B cell (primary cell): ENCODE results near the gene REEP2. TPM values are rescaled to one million over a fixed set of nuclear protein-coding genes. Genes with fewer than 3 reads are reported as not detected.

ENCODE experiments used
- ATAC-seq: fragments of 200-7000 bp; cut with Tn5 transposase; one replicate; pipeline ENCODE4 v1.10.0; 2021; ENCODE audit warnings: low read depth, mild to moderate bottlenecking, moderate number of reproducible peaks, moderate library complexity
- CTCF ChIA-PET: fragments of 350-600 bp; sonication (Branson Sonifier 250); formaldehyde crosslinking; loops from one replicate; lab custom pipeline; 2021; ENCODE audit warnings: antibody characterized with exemption, inconsistent platforms; lab: Charles Lee
- POLR2A ChIA-PET: fragments of 350-600 bp; sonication (Branson Sonifier 250); formaldehyde crosslinking; loops from one replicate; lab custom pipeline; 2021; ENCODE audit warnings: antibody characterized with exemption; lab: Charles Lee
- DNase-seq: peaks from one replicate; pipeline ENCODE4 v3.0.0; 2013
- H2AFZ ChIP-seq: 2 replicates; pipeline ENCODE4 v1.6.1; 2012; ENCODE audit warnings: mild to moderate bottlenecking, low read depth, low read length; ENCODE audit not compliant: insufficient read depth, poor library complexity, severe bottlenecking
- H3K27ac ChIP-seq, 2 donors: 1 replicate in 1 of 2; 2 replicates in 1 of 2; pipeline ENCODE4 v1.5.1; 2012 to 2013; ENCODE audit warnings: low read length in 2 of 2, mild to moderate bottlenecking in 2 of 2, moderate library complexity in 1 of 2
- H3K27me3 ChIP-seq, 4 experiments: fragments of 200-600 bp in 1 of 4; sonication (generic) in 1 of 4; replicated peaks in 1 of 4; 1 replicate in 2 of 4; 2 replicates in 2 of 4; pipeline versions ENCODE4 v1.6.1 to v1.7.0; 2013 to 2016; ENCODE audit warnings: low read length in 3 of 4, mild to moderate bottlenecking in 2 of 4, mixed read lengths in 1 of 4, moderate library complexity in 1 of 4; ENCODE audit not compliant: insufficient read depth in 4 of 4, control insufficient read depth in 3 of 4; ENCODE audit errors: control extremely low read depth in 1 of 4
- H3K36me3 ChIP-seq, 2 experiments: replicated peaks in 1 of 2; 1 replicate in 1 of 2; 2 replicates in 1 of 2; pipeline versions ENCODE4 v1.6.1 to v1.7.1; 2013; ENCODE audit warnings: low read length in 1 of 2; ENCODE audit not compliant: insufficient read depth in 2 of 2, control insufficient read depth in 1 of 2; ENCODE audit errors: control extremely low read depth in 1 of 2, extremely low read depth in 1 of 2
- H3K4me1 ChIP-seq, 2 donors: fragments of 200-600 bp in 1 of 2; sonication (generic) in 1 of 2; 1 replicate in 1 of 2; 2 replicates in 1 of 2; pipeline versions ENCODE4 v1.5.1 to v1.6.1; 2013 to 2017; ENCODE audit warnings: low read length in 2 of 2; ENCODE audit not compliant: control insufficient read depth in 2 of 2, insufficient read depth in 2 of 2
- H3K4me2 ChIP-seq: replicated peaks from 2 replicates; pipeline ENCODE3; 2012; ENCODE audit warnings: mild to moderate bottlenecking, low read depth, low read length; ENCODE audit not compliant: poor library complexity, severe bottlenecking
- H3K4me3 ChIP-seq, 5 experiments: fragments of 200-600 bp in 1 of 5; sonication (generic) in 1 of 5; 1 replicate in 3 of 5; 2 replicates in 2 of 5; pipeline versions ENCODE4 v1.5.1 to v1.7.0; 2011 to 2016; ENCODE audit warnings: low read length in 4 of 5, mild to moderate bottlenecking in 4 of 5, low read depth in 2 of 5, control low read depth in 1 of 5, moderate library complexity in 1 of 5; ENCODE audit not compliant: insufficient read depth in 1 of 5; ENCODE audit errors: control extremely low read depth in 1 of 5, extremely low read depth in 1 of 5
- H3K79me2 ChIP-seq: fragments of 200-600 bp; sonication (generic); one replicate; pipeline ENCODE4 v1.6.0; 2016; ENCODE audit warnings: low read length; ENCODE audit not compliant: control insufficient read depth, insufficient read depth
- H3K9ac ChIP-seq: fragments of 200-600 bp; sonication (generic); 2 replicates; pipeline ENCODE4 v1.6.1; 2017; ENCODE audit warnings: mild to moderate bottlenecking, low read length, moderate library complexity
- H3K9me3 ChIP-seq, 3 donors: one replicate each; pipeline versions ENCODE4 v1.6.1 to v1.7.1; 2013; ENCODE audit warnings: low read length in 2 of 3; ENCODE audit not compliant: control insufficient read depth in 2 of 3, insufficient read depth in 1 of 3; ENCODE audit errors: control extremely low read depth in 1 of 3
- H4K20me1 ChIP-seq: 2 replicates; pipeline ENCODE4 v1.6.0; 2012; ENCODE audit warnings: mild to moderate bottlenecking, low read length; ENCODE audit not compliant: insufficient read depth, control insufficient read depth, poor library complexity, severe bottlenecking
- H3K27ac Mint-ChIP-seq: one replicate; pipeline ENCODE4 v1.8.0; 2021; ENCODE audit warnings: mixed read lengths
- H3K27me3 Mint-ChIP-seq: one replicate; pipeline ENCODE4 v1.8.0; 2021; ENCODE audit warnings: mixed read lengths
- H3K4me1 Mint-ChIP-seq: one replicate; pipeline ENCODE4 v1.8.0; 2021; ENCODE audit warnings: mixed read lengths
- H3K4me3 Mint-ChIP-seq: one replicate; pipeline ENCODE4 v1.8.0; 2021; ENCODE audit warnings: mixed read lengths
- H3K9me3 Mint-ChIP-seq: one replicate; pipeline ENCODE4 v1.8.0; 2022; ENCODE audit warnings: mixed read lengths; ENCODE audit not compliant: insufficient read depth
- CTCF ChIP-seq: fragments of 200-600 bp; IDR thresholded peaks from one replicate; pipeline ENCODE4 v1.8.0; 2022; ENCODE audit warnings: antibody characterized with exemption, mild to moderate bottlenecking
- EZH2 ChIP-seq: IDR thresholded peaks from 2 replicates; pipeline ENCODE4 v1.6.1; 2012; ENCODE audit warnings: borderline replicate concordance, low read depth, mild to moderate bottlenecking, moderate library complexity, low read length; ENCODE audit not compliant: insufficient read depth, poor library complexity, severe bottlenecking
- WGBS: methylation state at CpG from one replicate; pipeline ENCODE4 v1.1.5; 2013; ENCODE audit warnings: missing lambda C conversion rate; ENCODE audit not compliant: insufficient coverage; 5-methylcytosine and 5-hydroxymethylcytosine counted together
- intact Hi-C: fragments of 100-400 bp; cut with micrococcal nuclease; formaldehyde crosslinking; loops from one replicate; pipeline ENCODE4 v1.10.0; 2022
- polyA plus RNA-seq: library from polyadenylated mRNA; depleted of rRNA; stranded (reverse); fragments of >200 nt; gene quantifications from 2 replicates; pipeline ENCODE4 v1.2.3, GENCODE V29; 2012
- total RNA-seq, 2 donors: library from RNA; stranded (reverse); fragments of 120-200 nt in 1 of 2; gene quantifications; 1 replicate in 1 of 2; 2 replicates in 1 of 2; pipeline versions ENCODE4 v1.2.3 to v1.2.4, GENCODE V29; 2013 to 2022

The REEP2 gene
- total and polyA plus RNA-seq, 2 donors (not counting 1 experiment from before 2014, with no cell fraction given) = 0.20 TPM; not detected in 1

DNA sequence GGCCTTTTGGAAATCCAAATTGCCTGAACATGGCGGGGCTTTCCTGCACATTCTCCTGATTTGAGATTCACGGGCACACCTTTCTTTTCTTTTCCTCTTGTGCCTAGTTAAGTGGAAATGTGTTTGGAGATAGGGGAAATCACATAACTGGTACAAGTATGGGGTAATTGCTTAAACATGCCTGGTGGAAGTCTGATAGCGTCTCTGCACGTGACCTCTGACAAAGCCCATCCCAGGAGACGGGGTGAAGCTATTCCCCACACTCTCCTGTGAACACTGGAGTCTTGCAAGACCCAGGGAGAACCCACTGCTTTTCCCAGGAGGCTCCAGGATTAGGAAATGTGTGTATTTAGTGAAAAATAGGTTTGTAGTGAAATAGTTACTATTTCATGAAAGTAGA, 2.9 kb upstream of the REEP2 start:
- Histone ChIP-seq H3K4me2 (no peak overlapping the region), H4K20me1 (peaks cover 9% of the 10 kb centered on the region), H3K9me3 (no peaks in the 10 kb centered on the region), H3K79me2 (no peaks in the 10 kb centered on the region), H3K27me3 (peaks cover 0 to 11% (median 3%) of the 10 kb centered on the region in 4 experiments), H2AFZ (no peak overlapping the region), H3K27ac (no peak overlapping the region), H3K4me3 (no peak overlapping the region), H3K4me1 (peaks cover 11 to 13% of the 10 kb centered on the region in 2 donors), H3K36me3 (peaks cover 8 to 43% of the 10 kb centered on the region in 2 experiments), H3K9ac (no peak overlapping the region)
- Mint-ChIP-seq H3K27ac (no peak overlapping the region), H3K27me3 (peaks cover 4% of the 10 kb centered on the region), H3K4me3 (no peak overlapping the region), H3K9me3 (no peaks in the 10 kb centered on the region), H3K4me1 (peaks cover 13% of the 10 kb centered on the region)
- TF ChIP-seq CTCF (no peak), EZH2 (no peak)
- intact Hi-C loops = loop anchor here (10.0 kb wide), 1 partner anchor 81 kb away; the partner anchor contains the start of gene KDM3B
- CTCF ChIA-PET = interaction anchor here (6.3 kb wide), 1 partner anchor 14 kb away, joined by 45 read pairs; no protein-coding TSS in a partner anchor
- WGBS = 100% methylated on average over 1 of the region's 5 CpGs
- POLR2A ChIA-PET = no interaction called here
- no peak for DNase-seq
- no peak for ATAC-seq

DNA sequence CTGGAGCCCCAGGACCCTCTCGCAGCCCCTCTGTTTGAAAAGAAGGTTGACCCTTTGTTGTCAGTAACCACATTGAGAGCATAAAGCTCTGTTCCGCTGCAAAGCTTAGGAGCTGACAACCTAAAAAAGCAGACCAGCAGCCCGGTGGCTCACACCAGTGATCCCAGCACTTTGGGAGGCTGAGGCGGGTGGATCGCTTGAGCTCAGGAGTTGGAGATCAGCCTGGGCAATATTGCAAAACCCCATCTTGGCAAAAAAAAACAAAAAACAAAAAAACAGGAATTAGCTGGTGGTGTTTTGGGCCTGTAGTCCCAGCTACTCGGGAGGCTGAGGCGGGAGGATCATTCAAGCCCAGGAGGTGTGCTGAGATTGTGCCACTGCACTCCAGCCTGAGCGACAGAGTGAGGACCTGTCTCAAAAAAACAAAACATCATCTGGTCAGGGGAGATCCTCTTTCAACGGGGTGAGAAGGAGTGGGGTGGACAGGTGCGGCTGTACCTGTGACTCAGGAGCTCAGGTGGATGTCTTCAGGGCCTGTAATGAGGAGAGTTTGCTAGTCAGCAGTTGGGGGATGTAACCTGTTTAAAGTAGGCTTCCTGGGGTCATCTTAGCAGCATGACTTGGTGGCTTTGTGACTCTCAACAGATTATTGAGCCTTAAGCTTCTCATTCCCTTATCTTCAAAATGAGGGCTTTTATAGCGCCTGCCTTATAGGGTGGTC, 694 bp upstream of the REEP2 start:
- WGBS = 91% methylated on average over 9 of the region's 11 CpGs
- ChIA-PET POLR2A (interaction anchor here (0.7 kb wide), 2 partner anchors 11 to 21 kb away, joined by 3 to 5 read pairs; no protein-coding TSS in a partner anchor), CTCF (interaction anchor here (0.6 to 6.3 kb wide), 9 partner anchors 12 to 305 kb away, joined by 3 to 45 read pairs (median 4); no protein-coding TSS in a partner anchor)
- H3K36me3 ChIP-seq = peaks cover 8 to 26% of the 10 kb centered on the region in 2 experiments
- peak overlapping the region; percentile 65 for H2AFZ ChIP-seq
- intact Hi-C loops = loop anchor here (2.0 to 10.0 kb wide), 2 partner anchors 27 to 83 kb away; partner anchors contain the start of genes EGR1 and KDM3B
- TF ChIP-seq EZH2 (no peak), CTCF (no peak)
- H3K79me2 ChIP-seq = no peaks in the 10 kb centered on the region
- DNase-seq (no peak), ATAC-seq (no peak)
- H3K4me3 ChIP-seq = peak overlapping the region in 3 of 5 experiments; percentile 40 to 56 (median 45)
- peak overlapping the region; percentile 62 for H3K9ac ChIP-seq
- H3K27me3 ChIP-seq = peaks cover 0 to 11% (median 3%) of the 10 kb centered on the region in 4 experiments
- H3K4me1 ChIP-seq = peaks cover 11 to 13% of the 10 kb centered on the region in 2 donors
- peaks cover 4% of the 10 kb centered on the region for H3K27me3 Mint-ChIP-seq
- H3K4me3 Mint-ChIP-seq = peak overlapping the region; percentile 86
- H4K20me1 ChIP-seq = peaks cover 9% of the 10 kb centered on the region
- H3K4me2 ChIP-seq = peak overlapping the region; percentile 96
- H3K27ac Mint-ChIP-seq = peak overlapping the region; percentile 8
- H3K4me1 Mint-ChIP-seq = peaks cover 13% of the 10 kb centered on the region
- no peaks in the 10 kb centered on the region for H3K9me3 Mint-ChIP-seq
- H3K27ac ChIP-seq = no peak overlapping the region
- H3K9me3 ChIP-seq = no peaks in the 10 kb centered on the region
